K562 (cell line): ENCODE measurements around the gene GPX5. TPM values are rescaled to one million over a fixed set of nuclear protein-coding genes. Genes with fewer than 3 reads are reported as not detected.

ENCODE experiments used
- CBX8 ChIP-seq: fragments of 200-600 bp; sonication (generic); IDR thresholded peaks from 2 replicates; pipeline ENCODE4 v1.6.1; 2012; ENCODE audit warnings: borderline replicate concordance, mixed run types, low read depth, mild to moderate bottlenecking, moderate library complexity, mixed read lengths, low read length, control low read depth, inconsistent platforms; ENCODE audit not compliant: poor library complexity, severe bottlenecking; ENCODE audit errors: extremely low read depth
- CCAR2 ChIP-seq: fragments of 200-400 bp; formaldehyde crosslinking; IDR thresholded peaks from 2 replicates; pipeline ENCODE4 v1.6.1; 2017; ENCODE audit warnings: mild to moderate bottlenecking, low read depth, low read length
- CGGBP1 ChIP-seq: fragments of 250-450 bp; sonication (Bioruptor Pico); IDR thresholded peaks from 2 replicates; pipeline ENCODE4 v1.9.0; 2021; ENCODE audit warnings: mild to moderate bottlenecking
- ELF1 ChIP-seq: fragments of 200-800 bp; sonication (Bioruptor generic); IDR thresholded peaks from 2 replicates; pipeline ENCODE4 v1.6.1; 2016; ENCODE audit warnings: missing genetic modification characterization, missing compliant biosample characterization
- GTF2F1 ChIP-seq: IDR thresholded peaks from 2 replicates; pipeline ENCODE4 v1.6.1; 2011; ENCODE audit warnings: low read depth, low read length, improper control_type of control experiment
- MGA ChIP-seq: fragments of 450-650 bp; IDR thresholded peaks from 2 replicates; pipeline ENCODE4 v1.6.1; 2016; ENCODE audit warnings: mild to moderate bottlenecking, moderate library complexity
- PREB ChIP-seq: sonication (generic); formaldehyde crosslinking; IDR thresholded peaks from 2 replicates; pipeline ENCODE4 v1.8.1; 2023; ENCODE audit warnings: mild to moderate bottlenecking, missing genetic modification reagents
- RBM22 ChIP-seq: fragments of 200-400 bp; formaldehyde crosslinking; IDR thresholded peaks from 2 replicates; pipeline ENCODE4 v1.6.1; 2018; ENCODE audit warnings: low read length, low read depth; ENCODE audit not compliant: poor library complexity, severe bottlenecking
- SAP30 ChIP-seq: fragments of 200-600 bp; sonication (generic); IDR thresholded peaks from 2 replicates; pipeline ENCODE4 v1.6.1; 2012; ENCODE audit warnings: borderline replicate concordance, low read depth, mild to moderate bottlenecking, moderate library complexity, low read length, control low read depth, inconsistent platforms; ENCODE audit not compliant: insufficient read depth, poor library complexity, severe bottlenecking
- SMAD4 ChIP-seq: fragments of 250-450 bp; sonication (Bioruptor Pico); conservative IDR thresholded peaks from 2 replicates; pipeline ENCODE4 v1.8.0; 2021; ENCODE audit warnings: inconsistent platforms, mild to moderate bottlenecking, moderate library complexity
- ZBTB1 ChIP-seq: sonication (generic); formaldehyde crosslinking; IDR thresholded peaks from 2 replicates; pipeline ENCODE4 v1.8.1; 2023; ENCODE audit warnings: missing genetic modification reagents, low read depth, mild to moderate bottlenecking, borderline replicate concordance
- ZNF165 ChIP-seq: fragments of 250-450 bp; sonication (Bioruptor Pico); IDR thresholded peaks from 2 replicates; pipeline ENCODE4 v1.4.0; 2020; ENCODE audit warnings: borderline replicate concordance
- polyA plus RNA-seq, 8 experiments: library from polyadenylated mRNA; depleted of rRNA in 4 of 8; stranded (reverse) in 5 of 8; unstranded in 3 of 8; fragments of >200 nt; fragmentation: Nextera tagmentation in 2 of 8; fragmentation: Illumina TruSeq in 1 of 8; extraction: Ambion mirVana in 2 of 8; extraction: Trizol in 1 of 8; gene quantifications; 2 replicates each; pipeline versions ENCODE4 v1.2.1 to v1.2.3, GENCODE V29; 2011 to 2014; ENCODE audit warnings: inconsistent platforms in 1 of 8, missing spikeins in 1 of 8
- total RNA-seq, 7 experiments: library from RNA; depleted of rRNA in 6 of 7; stranded (reverse); fragments of >200 nt in 6 of 7; fragmentation: Illumina TruSeq in 2 of 7; extraction: Trizol in 2 of 7; gene quantifications; 2 replicates each; pipeline versions ENCODE4 v1.2.1 to v1.2.3, GENCODE V29; 2011 to 2021; ENCODE audit warnings: low replicate concordance in 1 of 7

GPX5 gene
- total and polyA plus RNA-seq, 9 of the 15 experiments (the other 6 are each of a cell fraction or from before 2014, with no cell fraction given): 0.07 to 0.18 (median 0.15) TPM; not detected in 6

GRCh38 chr6:28551891-28552666 lies 26.4 kb downstream of the GPX5 start (continued):
- TF ChIP-seq CCAR2 (no peak), CGGBP1 (CRISPR knock-in tag) (no peak), SMAD4 (CRISPR knock-in tag) (no peak), ZBTB1 (CRISPR knock-in tag) (no peak), SAP30 (no peak), ZNF165 (no peak), PREB (CRISPR knock-in tag) (peak; percentile 82; the same call in 1 of the 2 replicates), RBM22 (no peak), GTF2F1 (no peak), MGA (no peak), CBX8 (no peak), ELF1 (tag) (peak; percentile 67)
